22Rv1 (cell line): ENCODE results near the gene KCNAB1.

ENCODE experiments used
- ZFX ChIP-seq: fragments of 450-650 bp; IDR thresholded peaks from 2 replicates; pipeline ENCODE4 v1.6.1; 2017; ENCODE audit warnings: antibody characterized with exemption, borderline replicate concordance
- TF ChIP-seq, protein P1 (sequence below): fragments of 450-650 bp; IDR thresholded peaks from 2 replicates; pipeline ENCODE4 v1.5.1; 2017; ENCODE audit warnings: mild to moderate bottlenecking

GRCh38 chr3:156433910-156434309 lies 313.5 kb downstream of the KCNAB1 start:
- TF ChIP-seq, protein P1, sequence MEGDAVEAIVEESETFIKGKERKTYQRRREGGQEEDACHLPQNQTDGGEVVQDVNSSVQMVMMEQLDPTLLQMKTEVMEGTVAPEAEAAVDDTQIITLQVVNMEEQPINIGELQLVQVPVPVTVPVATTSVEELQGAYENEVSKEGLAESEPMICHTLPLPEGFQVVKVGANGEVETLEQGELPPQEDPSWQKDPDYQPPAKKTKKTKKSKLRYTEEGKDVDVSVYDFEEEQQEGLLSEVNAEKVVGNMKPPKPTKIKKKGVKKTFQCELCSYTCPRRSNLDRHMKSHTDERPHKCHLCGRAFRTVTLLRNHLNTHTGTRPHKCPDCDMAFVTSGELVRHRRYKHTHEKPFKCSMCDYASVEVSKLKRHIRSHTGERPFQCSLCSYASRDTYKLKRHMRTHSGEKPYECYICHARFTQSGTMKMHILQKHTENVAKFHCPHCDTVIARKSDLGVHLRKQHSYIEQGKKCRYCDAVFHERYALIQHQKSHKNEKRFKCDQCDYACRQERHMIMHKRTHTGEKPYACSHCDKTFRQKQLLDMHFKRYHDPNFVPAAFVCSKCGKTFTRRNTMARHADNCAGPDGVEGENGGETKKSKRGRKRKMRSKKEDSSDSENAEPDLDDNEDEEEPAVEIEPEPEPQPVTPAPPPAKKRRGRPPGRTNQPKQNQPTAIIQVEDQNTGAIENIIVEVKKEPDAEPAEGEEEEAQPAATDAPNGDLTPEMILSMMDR, result no peak
- no peak for TF ChIP-seq ZFX
